ENCODE data around the gene SDHD. TPM values are rescaled to one million over a fixed set of nuclear protein-coding genes. Genes with fewer than 3 reads are reported as not detected.

Gene SDHD
- total RNA-seq, 1 experiment from 2014 or later: 79.6 TPM

GRCh38 chr11:112132737-112133136 is 46.1 kb downstream of the SDHD start:
- no peak overlapping the region for H3K4me2 ChIP-seq (ENCODE audit: insufficient read depth, insufficient read length, low read length)
- Mint-ChIP-seq H3K27ac (no peak overlapping the region), H3K4me3 (no peak overlapping the region), H3K4me1 (no peaks in the 10 kb centered on the region; a peak in 1 of 4 replicates), H3K9me3 (no peaks in the 10 kb centered on the region), H3K27me3 (ENCODE audit: low read depth) (no peaks in the 10 kb centered on the region; the same call in 1 of the 2 replicates), H3K36me3 (ENCODE audit: insufficient read depth in 1 of 3, low read depth in 3 of 3) (no peaks in the 10 kb centered on the region)
- no peak overlapping the region for H4K5ac ChIP-seq (ENCODE audit: insufficient read length, low read depth, low read length)
- H3K9me3 ChIP-seq (ENCODE audit: control insufficient read depth, low read depth, low read length): no peaks in the 10 kb centered on the region
- H3K4me1 ChIP-seq (ENCODE audit: insufficient read depth, low read length): no peaks in the 10 kb centered on the region
- H2BK120ac ChIP-seq (ENCODE audit: low read depth, low read length, poor library complexity, severe bottlenecking): no peak overlapping the region
- no peak overlapping the region for H3K4ac ChIP-seq (ENCODE audit: low read depth, low read length)
- H4K8ac ChIP-seq (replicated peaks; ENCODE audit: insufficient read length, low read depth, low read length): no peak overlapping the region
- no peak overlapping the region for H2AK5ac ChIP-seq (ENCODE audit: insufficient read length, low read length)
- H2BK5ac ChIP-seq (ENCODE audit: insufficient read length, low read length): no peak overlapping the region
- H3K23ac ChIP-seq (ENCODE audit: insufficient read length, low read depth, low read length): no peak overlapping the region
- no peak for TF ChIP-seq CTCF (conservative IDR thresholded peaks at IDR 0.05)
- no CpG with 5 or more reads among the region's 2 CpGs for WGBS (ENCODE audit: extremely low coverage, insufficient read length, low lambda C conversion rate)
- no peaks in the 10 kb centered on the region for H3K79me1 ChIP-seq (ENCODE audit: insufficient read depth, low read depth, low read length, poor library complexity, severe bottlenecking)
- no peaks in the 10 kb centered on the region for H3K23me2 ChIP-seq (ENCODE audit: insufficient read length, low read depth, low read length, poor library complexity, severe bottlenecking)
- H3K18ac ChIP-seq (ENCODE audit: insufficient read length, low read depth, low read length): no peak overlapping the region
- H3K14ac ChIP-seq (ENCODE audit: insufficient read depth, low read length): no peak overlapping the region
- H4K20me1 ChIP-seq (ENCODE audit: control insufficient read depth, insufficient read depth, insufficient read length): no peaks in the 10 kb centered on the region
- no peak overlapping the region for H3K9ac ChIP-seq (ENCODE audit: extremely low read depth, insufficient read length, low read length)
- H2AFZ ChIP-seq (ENCODE audit: low read length): no peak overlapping the region
- H3T11ph ChIP-seq (ENCODE audit: low read length): no peak overlapping the region
- no peak overlapping the region for H3K56ac ChIP-seq (ENCODE audit: insufficient read length, low read depth, low read length)
- H2BK20ac ChIP-seq (ENCODE audit: low read depth, low read length, poor library complexity, severe bottlenecking): no peak overlapping the region
- no peak overlapping the region for H3K27ac ChIP-seq (ENCODE audit: insufficient read length, low read depth, low read length)
- no peaks in the 10 kb centered on the region for H3K27me3 ChIP-seq (ENCODE audit: insufficient read depth, low read length)
- H4K91ac ChIP-seq (ENCODE audit: insufficient read length, low read depth, low read length): no peak overlapping the region
- H2BK15ac ChIP-seq (ENCODE audit: low read depth, low read length): no peak overlapping the region
- H3K79me2 ChIP-seq (ENCODE audit: insufficient read depth, low read length): no peaks in the 10 kb centered on the region
- no peak for DNase-seq
- no peak overlapping the region for H2BK12ac ChIP-seq (ENCODE audit: insufficient read length, low read depth, low read length)
